ENCODE results near the gene OR5AC2.
A peak's percentile ranks its signal among the peaks of the same experiment; 100 is the strongest.

OR5AC2 gene, protein sequence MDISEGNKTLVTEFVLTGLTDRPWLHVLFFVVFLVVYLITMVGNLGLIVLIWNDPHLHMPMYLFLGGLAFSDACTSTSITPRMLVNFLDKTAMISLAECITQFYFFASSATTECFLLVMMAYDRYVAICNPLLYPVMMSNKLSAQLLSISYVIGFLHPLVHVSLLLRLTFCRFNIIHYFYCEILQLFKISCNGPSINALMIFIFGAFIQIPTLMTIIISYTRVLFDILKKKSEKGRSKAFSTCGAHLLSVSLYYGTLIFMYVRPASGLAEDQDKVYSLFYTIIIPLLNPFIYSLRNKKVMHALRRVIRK

GRCh38 chr3:98086873-98087272, at the start of gene OR5AC2:
OR5AC2 (plus strand) TSS chr3:98087173; CDS start chr3:98087173, 0 bp downstream.
- no peak for ATAC-seq
- Mint-ChIP-seq H3K27ac (no peak within 1 kb of the TSS), H3K4me1 (no peaks in the 10 kb centered on the region), H3K9me3 (no peaks in the 10 kb centered on the region), H3K27me3 (no peaks in the 10 kb centered on the region), H3K36me3 (ENCODE audit: low read depth) (no peaks in the 10 kb centered on the region), H3K4me3 (no peak within 1 kb of the TSS)
- no peak for DNase-seq

- Mint-ChIP-seq H3K27ac (no peak overlapping the region), H3K27me3 (peaks cover 9% of the 10 kb centered on the region), H3K4me1 (peaks cover 3% of the 10 kb centered on the region), H3K36me3 (ENCODE audit: low read depth) (no peaks in the 10 kb centered on the region), H3K4me3 (no peak overlapping the region), H3K9me3 (no peaks in the 10 kb centered on the region)
- DNase-seq (no peak), ATAC-seq (no peak)
Observed at GRCh38 chr3:98038286-98038685, 48.7 kb upstream of the OR5AC2 start.

DNA sequence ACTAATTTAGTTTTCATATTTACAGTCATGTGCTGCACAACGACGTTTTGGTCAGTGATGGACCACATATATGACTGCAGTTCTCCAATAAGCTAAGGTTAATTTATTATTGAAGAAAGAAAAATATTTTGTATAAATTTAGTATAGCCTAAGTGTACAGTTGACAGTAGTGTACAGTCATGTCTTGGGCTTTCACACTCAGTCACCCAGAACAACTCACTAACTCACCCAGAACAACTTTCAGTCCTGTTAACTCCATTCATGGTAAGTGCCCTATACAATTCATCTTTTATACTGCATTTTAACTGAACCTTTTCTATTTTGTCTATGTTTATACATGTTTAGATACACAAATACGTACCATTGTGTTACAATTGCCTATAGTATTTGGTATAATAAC, 48.1 kb upstream of the OR5AC2 start:
- peaks cover 3% of the 10 kb centered on the region for H3K4me1 Mint-ChIP-seq
- no peaks in the 10 kb centered on the region for H3K36me3 Mint-ChIP-seq (ENCODE audit: low read depth)
- no peak overlapping the region for H3K4me3 Mint-ChIP-seq
- no peaks in the 10 kb centered on the region for H3K9me3 Mint-ChIP-seq
- peak; percentile 16 for ATAC-seq
- peaks cover 8% of the 10 kb centered on the region for H3K27me3 Mint-ChIP-seq
- DNase-seq, result no peak
- H3K27ac Mint-ChIP-seq, result no peak overlapping the region

GRCh38 chr3:98039322-98040024, 47.5 kb upstream of the OR5AC2 start:
- H3K4me1 Mint-ChIP-seq, result peaks cover 3% of the 10 kb centered on the region
- DNase-seq, result peak; percentile 69
- H3K4me3 Mint-ChIP-seq, result peak overlapping the region; percentile 79
- H3K9me3 Mint-ChIP-seq, result no peaks in the 10 kb centered on the region
- H3K36me3 Mint-ChIP-seq (ENCODE audit: low read depth), result no peaks in the 10 kb centered on the region
- peak; percentile 93 for ATAC-seq
- peaks cover 5% of the 10 kb centered on the region for H3K27me3 Mint-ChIP-seq
- peak overlapping the region; percentile 53 for H3K27ac Mint-ChIP-seq

GRCh38 chr3:98041350-98041749, 45.6 kb upstream of the OR5AC2 start:
- DNase-seq (no peak), ATAC-seq (no peak)
- H3K36me3 Mint-ChIP-seq (ENCODE audit: low read depth), result no peaks in the 10 kb centered on the region
- peaks cover 3% of the 10 kb centered on the region for H3K4me1 Mint-ChIP-seq
- no peak overlapping the region for H3K27ac Mint-ChIP-seq
- no peak overlapping the region for H3K4me3 Mint-ChIP-seq
- H3K9me3 Mint-ChIP-seq, result no peaks in the 10 kb centered on the region
- H3K27me3 Mint-ChIP-seq, result peaks cover 14% of the 10 kb centered on the region

DNA sequence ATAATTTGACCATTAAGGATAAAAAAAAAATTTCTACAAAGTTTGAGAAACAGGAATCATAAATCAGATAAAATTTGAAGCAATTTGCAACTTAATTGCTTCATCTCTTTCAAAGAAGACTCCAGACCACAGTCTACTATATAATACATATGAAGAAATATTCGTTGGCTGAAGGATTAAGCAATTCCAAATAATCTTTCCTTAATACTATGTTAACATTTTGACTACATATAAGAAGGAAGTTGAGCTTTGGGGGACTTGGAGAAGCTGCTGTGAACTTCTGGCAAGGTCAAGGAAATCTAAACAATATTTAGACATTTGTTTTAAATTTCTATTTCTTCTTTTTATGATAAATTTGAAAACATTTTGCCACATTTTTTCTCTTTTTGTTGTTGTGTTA, 38.4 kb upstream of the OR5AC2 start:
- no peak for ATAC-seq

GRCh38 chr3:98049271-98049670, 37.7 kb upstream of the OR5AC2 start:
- Mint-ChIP-seq H3K27me3 (peaks cover 12% of the 10 kb centered on the region), H3K27ac (no peak overlapping the region), H3K9me3 (no peaks in the 10 kb centered on the region), H3K4me3 (no peak overlapping the region), H3K4me1 (no peaks in the 10 kb centered on the region), H3K36me3 (ENCODE audit: low read depth) (no peaks in the 10 kb centered on the region)
- no peak for DNase-seq
- no peak for ATAC-seq

More for the DNA sequence above, 38.4 kb upstream of the OR5AC2 start:
- no peaks in the 10 kb centered on the region for H3K9me3 Mint-ChIP-seq
- H3K27ac Mint-ChIP-seq, result no peak overlapping the region
- H3K36me3 Mint-ChIP-seq (ENCODE audit: low read depth), result no peaks in the 10 kb centered on the region
- H3K4me3 Mint-ChIP-seq, result no peak overlapping the region
- DNase-seq, result no peak
- peaks cover 12% of the 10 kb centered on the region for H3K27me3 Mint-ChIP-seq
- H3K4me1 Mint-ChIP-seq, result no peaks in the 10 kb centered on the region

DNA sequence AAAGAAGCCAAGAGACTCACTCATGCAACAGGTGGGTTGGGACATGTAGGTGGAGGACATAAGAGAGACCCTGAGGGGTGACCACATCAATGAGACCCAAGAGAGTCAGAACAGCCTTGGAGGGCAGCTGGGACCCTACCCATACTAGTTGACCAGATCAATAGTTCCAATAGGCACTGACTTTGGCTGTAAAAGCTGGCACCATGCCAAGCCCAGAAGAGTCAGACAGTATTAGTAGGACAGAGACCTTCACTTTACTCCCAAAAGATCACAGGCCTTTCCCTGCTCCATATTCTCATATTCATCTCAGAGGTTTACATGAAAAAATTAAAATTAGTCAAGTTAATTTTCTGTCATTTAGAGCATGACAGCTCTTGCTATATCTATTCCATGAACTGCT, 30.9 kb upstream of the OR5AC2 start:
- no peak overlapping the region for H3K27ac Mint-ChIP-seq
- no peak overlapping the region for H3K4me3 Mint-ChIP-seq

GRCh38 chr3:98057631-98058030, 29.3 kb upstream of the OR5AC2 start:
- H3K4me3 Mint-ChIP-seq, result no peak overlapping the region

More for the DNA sequence above, 30.9 kb upstream of the OR5AC2 start:
- Mint-ChIP-seq H3K9me3 (no peaks in the 10 kb centered on the region), H3K27me3 (no peaks in the 10 kb centered on the region), H3K36me3 (ENCODE audit: low read depth) (no peaks in the 10 kb centered on the region), H3K4me1 (no peaks in the 10 kb centered on the region)
- DNase-seq (no peak), ATAC-seq (no peak)

DNA sequence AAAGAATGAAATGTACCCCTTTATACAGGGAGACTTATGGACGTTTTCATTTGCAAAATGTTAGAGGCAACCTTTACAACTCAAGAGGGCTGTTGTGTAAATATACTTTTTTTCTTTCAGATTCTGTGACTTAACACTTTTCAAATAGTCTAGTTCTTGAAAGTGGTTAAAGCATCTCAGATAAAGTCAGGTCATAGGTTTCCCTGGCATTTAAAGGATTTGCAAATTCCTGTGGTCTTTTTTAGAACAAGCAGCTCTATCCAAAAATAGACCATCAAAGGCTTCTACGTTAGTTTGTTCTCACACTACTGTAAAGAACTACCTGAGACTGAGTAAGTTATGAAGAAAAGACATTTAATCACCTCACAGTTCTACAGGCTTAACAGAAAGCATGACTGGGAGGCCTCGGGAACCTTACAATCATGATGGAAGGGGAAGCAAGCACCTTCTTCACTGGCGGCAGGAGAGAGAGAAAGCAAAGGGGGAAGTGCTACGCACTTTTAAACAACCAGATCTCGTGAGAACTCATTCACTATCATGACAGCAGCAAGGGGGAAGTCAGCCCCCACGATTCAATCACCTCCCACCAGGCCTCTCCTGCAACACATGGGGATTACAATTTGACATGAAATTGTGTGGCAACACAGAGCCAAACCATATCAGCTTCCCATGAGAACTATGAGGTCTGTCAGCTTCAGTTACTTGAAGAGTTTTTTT, 28.6 kb upstream of the OR5AC2 start:
- H3K4me3 Mint-ChIP-seq, result no peak overlapping the region
- H3K4me1 Mint-ChIP-seq, result no peaks in the 10 kb centered on the region
- no peaks in the 10 kb centered on the region for H3K9me3 Mint-ChIP-seq
- H3K27me3 Mint-ChIP-seq, result no peaks in the 10 kb centered on the region
- ATAC-seq (no peak), DNase-seq (no peak)
- H3K27ac Mint-ChIP-seq, result no peak overlapping the region
- no peaks in the 10 kb centered on the region for H3K36me3 Mint-ChIP-seq (ENCODE audit: low read depth)

More at GRCh38 chr3:98057631-98058030, 29.3 kb upstream of the OR5AC2 start:
- Mint-ChIP-seq H3K4me1 (no peaks in the 10 kb centered on the region), H3K27me3 (no peaks in the 10 kb centered on the region), H3K27ac (no peak overlapping the region), H3K9me3 (no peaks in the 10 kb centered on the region), H3K36me3 (ENCODE audit: low read depth) (no peaks in the 10 kb centered on the region)
- ATAC-seq (no peak), DNase-seq (no peak)

GRCh38 chr3:98068824-98069223, 18.1 kb upstream of the OR5AC2 start:
- ATAC-seq (no peak), DNase-seq (no peak)
- H3K4me1 Mint-ChIP-seq, result no peaks in the 10 kb centered on the region
- H3K27me3 Mint-ChIP-seq, result no peaks in the 10 kb centered on the region
- no peaks in the 10 kb centered on the region for H3K9me3 Mint-ChIP-seq
- H3K4me3 Mint-ChIP-seq, result no peak overlapping the region
- no peaks in the 10 kb centered on the region for H3K36me3 Mint-ChIP-seq (ENCODE audit: low read depth)
- no peak overlapping the region for H3K27ac Mint-ChIP-seq

DNA sequence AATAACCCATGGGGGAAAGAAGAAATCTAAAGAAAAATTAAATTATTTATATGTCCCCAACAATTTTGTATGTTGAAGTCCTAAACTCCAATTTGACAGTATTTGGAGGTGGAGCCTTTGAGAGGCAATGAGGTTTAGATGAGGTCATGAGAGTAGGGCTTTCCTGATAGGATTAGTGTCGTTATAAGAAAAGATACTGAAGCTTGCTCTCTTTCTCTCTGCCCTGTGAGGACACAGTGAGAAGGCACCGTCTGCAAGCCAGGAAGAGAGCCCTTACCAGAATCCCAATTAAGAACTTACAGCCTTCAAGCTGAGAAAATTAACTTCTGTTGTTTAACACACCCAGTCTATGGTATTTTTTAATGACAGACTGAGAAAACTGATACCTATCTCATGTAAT, 16.1 kb upstream of the OR5AC2 start:
- no peaks in the 10 kb centered on the region for H3K4me1 Mint-ChIP-seq
- no peaks in the 10 kb centered on the region for H3K36me3 Mint-ChIP-seq (ENCODE audit: low read depth)
- H3K27me3 Mint-ChIP-seq, result no peaks in the 10 kb centered on the region
- ATAC-seq (no peak), DNase-seq (no peak)
- H3K9me3 Mint-ChIP-seq, result no peaks in the 10 kb centered on the region
- no peak overlapping the region for H3K27ac Mint-ChIP-seq
- H3K4me3 Mint-ChIP-seq, result no peak overlapping the region

GRCh38 chr3:98073486-98073885, 13.5 kb upstream of the OR5AC2 start:
- no peaks in the 10 kb centered on the region for H3K36me3 Mint-ChIP-seq (ENCODE audit: low read depth)
- H3K27ac Mint-ChIP-seq, result no peak overlapping the region
- no peaks in the 10 kb centered on the region for H3K9me3 Mint-ChIP-seq
- no peak overlapping the region for H3K4me3 Mint-ChIP-seq
- DNase-seq, result no peak
- peaks cover 3% of the 10 kb centered on the region for H3K27me3 Mint-ChIP-seq
- no peaks in the 10 kb centered on the region for H3K4me1 Mint-ChIP-seq
- ATAC-seq, result no peak

GRCh38 chr3:98095882-98096281, 8.9 kb downstream of the OR5AC2 start:
- Mint-ChIP-seq H3K4me3 (no peak overlapping the region), H3K27me3 (peaks cover 4% of the 10 kb centered on the region)

DNA sequence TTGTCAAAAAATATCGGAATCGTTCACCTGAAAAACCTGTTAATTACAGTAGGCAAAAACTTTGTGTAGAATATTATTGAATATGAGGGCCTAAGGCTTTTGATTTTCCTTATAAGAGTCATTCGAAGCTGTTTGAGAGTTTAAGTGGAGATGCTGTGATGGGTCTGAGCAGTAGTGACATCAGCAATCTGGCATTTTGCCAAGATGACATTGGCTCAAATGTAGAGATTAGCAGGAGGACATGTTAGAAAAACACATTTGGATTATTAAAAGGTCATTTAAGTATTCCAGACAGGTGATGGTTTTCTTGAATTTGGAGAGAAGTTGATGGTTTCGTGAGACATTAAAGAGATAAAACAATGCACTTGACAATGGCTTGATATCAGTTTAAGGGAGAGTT, 12.9 kb downstream of the OR5AC2 start:
- no peaks in the 10 kb centered on the region for H3K36me3 Mint-ChIP-seq (ENCODE audit: low read depth)
- no peak for DNase-seq
- H3K9me3 Mint-ChIP-seq, result no peaks in the 10 kb centered on the region
- no peak overlapping the region for H3K27ac Mint-ChIP-seq
- H3K4me3 Mint-ChIP-seq, result no peak overlapping the region
- H3K27me3 Mint-ChIP-seq, result peaks cover 4% of the 10 kb centered on the region
- no peak for ATAC-seq
- H3K4me1 Mint-ChIP-seq, result no peaks in the 10 kb centered on the region

More at GRCh38 chr3:98095882-98096281, 8.9 kb downstream of the OR5AC2 start:
- no peaks in the 10 kb centered on the region for H3K9me3 Mint-ChIP-seq
- H3K4me1 Mint-ChIP-seq, result no peaks in the 10 kb centered on the region
- ATAC-seq (no peak), DNase-seq (no peak)
- H3K36me3 Mint-ChIP-seq (ENCODE audit: low read depth), result no peaks in the 10 kb centered on the region
- no peak overlapping the region for H3K27ac Mint-ChIP-seq
